Activated CD8-positive, alpha-beta memory T cell treated with anti-CD3 and anti-CD28 coated beads, Interleukin-2, amount 10 ng/mL, durations not matched to agents 7 days and 5 days (primary cell): ENCODE measurements around the gene ITPR2. TPM values are rescaled to one million over a fixed set of nuclear protein-coding genes. Genes with fewer than 3 reads are reported as not detected.

Experiments used
- ATAC-seq: fragments of 150-1000 bp; cut with Tn5 transposase; one replicate; pipeline ENCODE4 v1.10.0; 2021; ENCODE audit warnings: moderate library complexity
- CTCF ChIA-PET: fragments of 350-600 bp; sonication (Branson Sonifier 250); formaldehyde crosslinking; loops from one replicate; lab custom pipeline; 2021; ENCODE audit warnings: antibody characterized with exemption; lab: Charles Lee
- DNase-seq: peaks from one replicate; pipeline ENCODE4 v3.0.0-alpha.2; 2020
- H3K27ac Mint-ChIP-seq: one replicate; pipeline ENCODE4 v1.8.0; 2021; ENCODE audit warnings: mild to moderate bottlenecking, mixed read lengths
- H3K27me3 Mint-ChIP-seq: one replicate; pipeline ENCODE4 v1.8.0; 2021; ENCODE audit warnings: mixed read lengths
- H3K36me3 Mint-ChIP-seq: one replicate; pipeline ENCODE4 v1.8.0; 2021; ENCODE audit warnings: mild to moderate bottlenecking, mixed read lengths
- H3K4me1 Mint-ChIP-seq: one replicate; pipeline ENCODE4 v1.8.0; 2021; ENCODE audit warnings: mixed read lengths
- H3K4me3 Mint-ChIP-seq: one replicate; pipeline ENCODE4 v1.8.0; 2021; ENCODE audit warnings: mild to moderate bottlenecking, moderate library complexity, mixed read lengths
- H3K9me3 Mint-ChIP-seq: one replicate; pipeline ENCODE4 v1.8.0; 2022; ENCODE audit warnings: low read depth, mixed read lengths
- total RNA-seq, 2 experiments: library from RNA; stranded (reverse); gene quantifications; one replicate each; pipeline ENCODE4 v1.2.3, GENCODE V29; 2021

Gene ITPR2
- total RNA-seq, 2 experiments from 2014 or later: 31.1 to 37.7 TPM

DNA sequence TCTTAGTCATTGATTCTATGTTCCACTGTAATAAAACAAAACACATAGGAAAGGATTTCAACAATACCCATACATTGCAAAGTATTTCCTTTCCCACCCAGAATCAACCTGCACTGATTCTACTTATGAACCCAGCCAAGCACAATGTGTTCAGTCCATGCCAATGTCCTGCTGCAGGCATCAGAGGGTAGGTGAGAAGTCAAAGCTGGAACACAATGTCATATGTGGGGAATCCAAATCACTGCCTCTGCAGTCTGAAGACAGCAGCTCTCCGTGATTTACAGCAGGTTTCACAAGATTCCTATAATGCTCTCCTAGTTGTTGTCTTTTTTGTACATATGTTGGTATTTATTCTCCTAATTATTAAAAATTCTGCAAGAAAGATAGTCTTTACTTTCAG lies 25.7 kb downstream of the ITPR2 start:
- Mint-ChIP-seq H3K9me3 (no peaks in the 10 kb centered on the region), H3K4me1 (peaks cover 5% of the 10 kb centered on the region), H3K27ac (no peak overlapping the region), H3K36me3 (peaks cover 2% of the 10 kb centered on the region), H3K4me3 (no peak overlapping the region), H3K27me3 (no peaks in the 10 kb centered on the region)
- DNase-seq (no peak), ATAC-seq (no peak)
- CTCF ChIA-PET: no interaction called here

DNA sequence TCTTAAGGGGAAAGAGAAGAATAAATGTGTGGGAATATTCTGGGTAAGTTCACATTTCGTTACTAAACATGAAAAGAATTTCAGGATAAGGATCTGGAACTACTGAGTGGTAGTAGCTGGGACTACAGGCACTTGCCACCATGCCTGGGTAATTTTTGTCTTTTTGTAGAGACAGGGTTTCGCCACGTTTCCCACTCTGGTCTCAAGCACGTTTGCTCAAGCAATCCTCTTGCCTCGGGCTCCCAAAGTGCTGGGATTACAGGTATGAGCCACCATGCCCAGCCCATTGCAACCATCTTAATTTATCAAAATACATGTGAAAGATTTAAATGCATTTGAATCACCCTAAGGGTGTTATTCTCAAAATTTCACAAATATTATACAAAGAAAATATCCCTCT lies 26.4 kb downstream of the ITPR2 start:
- no peak overlapping the region for H3K4me3 Mint-ChIP-seq
- peaks cover 5% of the 10 kb centered on the region for H3K4me1 Mint-ChIP-seq
- H3K27ac Mint-ChIP-seq: no peak overlapping the region
- CTCF ChIA-PET: no interaction called here
- ATAC-seq: no peak
- H3K27me3 Mint-ChIP-seq: no peaks in the 10 kb centered on the region
- DNase-seq: no peak
- no peaks in the 10 kb centered on the region for H3K9me3 Mint-ChIP-seq
- peaks cover 2% of the 10 kb centered on the region for H3K36me3 Mint-ChIP-seq

DNA sequence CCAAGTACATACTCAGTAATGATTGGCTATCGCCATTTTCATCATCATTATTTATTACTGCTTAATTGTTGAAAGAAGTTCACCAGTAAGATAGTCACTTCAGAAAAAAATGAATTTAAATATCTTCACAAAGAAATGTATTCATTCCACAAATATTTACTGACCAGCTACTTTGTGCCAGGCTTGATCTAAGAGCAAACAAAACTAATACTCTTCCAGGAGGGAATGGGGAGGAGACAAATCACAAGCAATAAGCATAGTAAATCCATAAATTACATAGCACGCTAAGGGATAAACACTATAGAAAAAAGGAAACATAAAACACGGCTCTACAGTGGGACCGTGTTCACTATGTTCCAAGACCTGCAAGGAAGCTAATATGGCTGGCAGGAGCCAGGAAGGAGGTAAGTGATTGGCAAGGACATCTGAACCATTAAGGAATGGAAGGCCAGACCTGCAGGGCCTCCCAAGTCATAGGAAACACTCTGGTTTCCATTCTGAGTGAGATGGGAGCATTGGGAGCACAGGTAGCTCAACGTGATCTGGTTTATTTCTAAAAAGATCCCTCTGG lies 27.5 kb downstream of the ITPR2 start:
- Mint-ChIP-seq H3K27me3 (no peaks in the 10 kb centered on the region), H3K36me3 (peaks cover 10% of the 10 kb centered on the region), H3K9me3 (no peaks in the 10 kb centered on the region), H3K27ac (no peak overlapping the region), H3K4me1 (peaks cover 5% of the 10 kb centered on the region), H3K4me3 (no peak overlapping the region)
- ATAC-seq (no peak), DNase-seq (no peak)
- CTCF ChIA-PET: interaction anchor here (0.7 kb wide), 1 partner anchor 80 kb away, joined by 3 read pairs; no protein-coding TSS in a partner anchor

DNA sequence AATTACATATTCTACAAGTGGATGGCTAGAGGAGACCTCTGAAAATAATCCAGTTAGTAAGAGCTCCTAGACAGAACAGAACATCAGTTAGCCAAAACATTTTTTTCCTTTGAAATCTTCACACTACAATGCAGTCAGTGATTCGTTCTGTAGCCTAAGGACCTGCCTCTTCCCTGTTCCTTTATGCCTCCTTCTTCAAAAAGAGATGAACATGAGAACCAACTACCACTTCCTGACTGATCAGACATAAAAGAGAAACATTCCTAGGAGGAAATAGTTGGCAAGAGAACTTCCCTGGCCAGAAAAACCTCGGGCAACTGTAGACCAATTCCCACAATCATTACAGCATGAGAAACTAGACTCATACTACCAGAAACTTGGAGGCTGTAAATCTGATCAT lies 29.4 kb downstream of the ITPR2 start:
- DNase-seq (no peak), ATAC-seq (no peak)
- no peak overlapping the region for H3K4me3 Mint-ChIP-seq
- H3K27ac Mint-ChIP-seq: no peak overlapping the region
- peaks cover 2% of the 10 kb centered on the region for H3K4me1 Mint-ChIP-seq
- peaks cover 13% of the 10 kb centered on the region for H3K36me3 Mint-ChIP-seq
- no peaks in the 10 kb centered on the region for H3K9me3 Mint-ChIP-seq
- CTCF ChIA-PET: interaction anchor here (1.2 kb wide), 1 partner anchor 29 kb away, joined by 3 read pairs; no protein-coding TSS in a partner anchor
- no peaks in the 10 kb centered on the region for H3K27me3 Mint-ChIP-seq

DNA sequence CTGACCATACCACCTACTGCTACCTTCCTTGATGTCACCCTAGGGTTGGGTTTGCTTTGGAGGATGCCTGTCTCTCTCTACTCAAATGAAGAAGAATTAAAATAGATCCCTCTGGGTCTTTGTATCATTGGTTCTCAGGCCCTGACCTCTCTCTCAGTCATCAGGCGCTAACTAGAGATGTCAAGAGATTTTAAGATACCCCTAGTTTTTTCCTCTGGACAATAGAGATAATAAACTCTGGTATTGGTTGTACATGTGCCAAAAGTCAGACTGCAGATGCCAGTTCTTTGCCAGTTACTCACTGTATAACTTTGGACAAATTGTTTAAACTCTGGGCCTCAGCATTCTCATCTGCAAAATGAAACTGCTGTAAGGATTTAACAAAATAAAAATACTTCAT lies 31.5 kb downstream of the ITPR2 start:
- no peak overlapping the region for H3K27ac Mint-ChIP-seq
- H3K9me3 Mint-ChIP-seq: no peaks in the 10 kb centered on the region
- DNase-seq: no peak
- no peak overlapping the region for H3K4me3 Mint-ChIP-seq
- H3K27me3 Mint-ChIP-seq: no peaks in the 10 kb centered on the region
- ATAC-seq: no peak
- CTCF ChIA-PET: no interaction called here
- peaks cover 14% of the 10 kb centered on the region for H3K36me3 Mint-ChIP-seq
- peaks cover 2% of the 10 kb centered on the region for H3K4me1 Mint-ChIP-seq

DNA sequence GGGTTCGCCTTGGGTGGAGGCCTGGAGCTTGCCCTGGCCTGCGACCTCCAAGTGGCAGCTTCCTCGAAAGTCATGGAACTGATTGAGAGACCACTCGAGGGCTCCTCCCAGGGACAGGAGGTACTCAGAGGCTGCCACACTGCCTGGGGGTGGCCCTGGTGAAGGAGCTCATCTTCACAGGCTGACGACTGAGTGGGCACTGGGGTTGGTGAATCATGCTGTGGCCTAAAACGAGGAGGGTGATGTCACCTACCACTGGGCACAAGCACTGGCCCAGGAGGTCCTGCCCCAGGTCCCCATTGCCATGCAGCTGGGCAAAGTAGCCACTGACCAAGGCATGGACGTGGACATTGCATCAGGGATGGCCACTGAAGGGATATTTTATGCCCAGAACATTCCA lies 32.1 kb downstream of the ITPR2 start:
- H3K9me3 Mint-ChIP-seq: no peaks in the 10 kb centered on the region
- H3K36me3 Mint-ChIP-seq: peaks cover 14% of the 10 kb centered on the region
- peaks cover 2% of the 10 kb centered on the region for H3K4me1 Mint-ChIP-seq
- no peak overlapping the region for H3K4me3 Mint-ChIP-seq
- H3K27ac Mint-ChIP-seq: no peak overlapping the region
- ATAC-seq: no peak
- DNase-seq: no peak
- H3K27me3 Mint-ChIP-seq: no peaks in the 10 kb centered on the region
- CTCF ChIA-PET: no interaction called here

DNA sequence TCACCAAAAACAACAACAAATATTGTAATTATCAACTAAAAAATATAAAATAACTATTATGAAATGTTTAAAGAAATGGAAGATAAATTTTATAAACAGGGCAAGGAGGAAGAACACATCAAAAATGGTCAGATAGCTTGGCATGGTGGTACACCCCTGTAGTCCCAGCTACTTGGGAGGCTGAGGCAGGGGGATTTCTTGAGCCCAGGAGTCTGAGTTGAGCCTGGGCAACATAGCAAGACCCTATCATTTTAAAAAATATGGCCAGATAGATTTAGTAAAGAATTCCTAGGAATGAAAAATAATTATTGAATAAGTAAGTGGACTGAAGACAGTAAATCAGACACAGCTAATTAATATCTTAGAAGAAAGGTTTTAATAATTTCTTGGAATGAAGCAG lies 32.6 kb downstream of the ITPR2 start:
- ATAC-seq: no peak
- Mint-ChIP-seq H3K4me3 (no peak overlapping the region), H3K27me3 (no peaks in the 10 kb centered on the region), H3K27ac (no peak overlapping the region), H3K4me1 (peaks cover 2% of the 10 kb centered on the region), H3K9me3 (no peaks in the 10 kb centered on the region), H3K36me3 (peaks cover 14% of the 10 kb centered on the region)
- CTCF ChIA-PET: no interaction called here
- DNase-seq: no peak

DNA sequence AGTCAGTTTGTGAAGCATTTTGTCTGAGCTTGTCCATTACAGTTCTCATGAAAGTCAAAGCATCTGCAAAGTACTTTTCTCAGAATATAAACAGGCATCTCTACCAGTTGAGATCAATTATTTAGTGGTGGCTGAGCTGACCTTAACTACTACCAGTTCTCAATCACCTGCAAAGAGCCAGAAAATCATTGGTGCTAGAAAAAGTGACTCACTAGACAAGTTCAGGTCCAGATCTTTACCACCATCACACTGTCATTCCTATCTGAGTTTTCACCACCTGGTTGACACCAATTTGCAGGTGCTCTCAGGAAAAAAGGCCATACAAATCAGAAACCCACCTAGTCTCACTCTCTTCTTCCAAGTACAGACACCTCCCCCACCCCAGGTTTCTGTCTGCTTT lies 33.3 kb downstream of the ITPR2 start:
- peaks cover 2% of the 10 kb centered on the region for H3K4me1 Mint-ChIP-seq
- no peaks in the 10 kb centered on the region for H3K9me3 Mint-ChIP-seq
- no peaks in the 10 kb centered on the region for H3K27me3 Mint-ChIP-seq
- no peak overlapping the region for H3K27ac Mint-ChIP-seq
- ATAC-seq (no peak), DNase-seq (no peak)
- H3K36me3 Mint-ChIP-seq: peaks cover 14% of the 10 kb centered on the region
- H3K4me3 Mint-ChIP-seq: no peak overlapping the region
- CTCF ChIA-PET: no interaction called here

DNA sequence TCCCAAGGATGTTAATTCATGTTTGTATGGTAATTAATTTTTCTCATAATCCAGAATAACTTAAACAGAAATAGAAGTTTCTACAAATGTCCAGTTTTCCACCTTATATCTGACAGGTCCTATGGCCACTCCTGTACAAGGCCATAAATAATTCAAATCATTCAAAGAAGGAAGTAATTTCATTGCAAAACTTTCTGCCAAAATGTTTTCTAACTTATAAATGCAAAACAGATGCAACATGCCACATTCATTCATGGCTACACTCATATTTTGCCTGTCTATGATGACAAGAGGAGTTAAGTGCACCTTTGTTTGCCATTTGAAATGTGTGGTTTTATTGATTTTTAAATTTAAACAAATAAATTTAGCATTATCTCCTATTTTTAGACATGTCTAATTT lies 34.4 kb downstream of the ITPR2 start:
- H3K27me3 Mint-ChIP-seq: no peaks in the 10 kb centered on the region
- peaks cover 14% of the 10 kb centered on the region for H3K36me3 Mint-ChIP-seq
- ATAC-seq (no peak), DNase-seq (no peak)
- CTCF ChIA-PET: no interaction called here
- no peak overlapping the region for H3K4me3 Mint-ChIP-seq
- H3K4me1 Mint-ChIP-seq: no peaks in the 10 kb centered on the region
- H3K27ac Mint-ChIP-seq: no peak overlapping the region
- H3K9me3 Mint-ChIP-seq: no peaks in the 10 kb centered on the region

DNA sequence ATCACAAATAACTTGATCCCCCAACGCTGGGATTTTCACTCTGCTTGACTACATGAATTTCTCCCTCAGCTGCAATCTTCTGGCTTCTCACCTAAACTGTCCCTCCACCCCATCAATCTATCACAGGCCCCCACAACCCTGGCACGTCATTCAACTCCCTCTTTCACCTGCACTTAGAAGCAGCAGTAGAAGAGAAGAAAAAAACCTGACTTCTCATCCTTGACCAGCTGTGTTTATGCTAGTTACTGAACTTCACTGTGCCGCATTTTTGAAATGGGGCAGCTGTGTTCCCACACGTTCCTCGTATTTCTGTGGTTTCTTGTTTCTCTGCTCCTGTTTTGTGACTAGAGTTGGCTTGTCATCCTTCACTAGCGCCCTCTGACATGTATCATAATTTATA lies 35.0 kb downstream of the ITPR2 start:
- no peak overlapping the region for H3K4me3 Mint-ChIP-seq
- H3K9me3 Mint-ChIP-seq: no peaks in the 10 kb centered on the region
- DNase-seq: no peak
- ATAC-seq: no peak
- H3K4me1 Mint-ChIP-seq: no peaks in the 10 kb centered on the region
- no peaks in the 10 kb centered on the region for H3K27me3 Mint-ChIP-seq
- no peak overlapping the region for H3K27ac Mint-ChIP-seq
- peaks cover 15% of the 10 kb centered on the region for H3K36me3 Mint-ChIP-seq
- CTCF ChIA-PET: no interaction called here

DNA sequence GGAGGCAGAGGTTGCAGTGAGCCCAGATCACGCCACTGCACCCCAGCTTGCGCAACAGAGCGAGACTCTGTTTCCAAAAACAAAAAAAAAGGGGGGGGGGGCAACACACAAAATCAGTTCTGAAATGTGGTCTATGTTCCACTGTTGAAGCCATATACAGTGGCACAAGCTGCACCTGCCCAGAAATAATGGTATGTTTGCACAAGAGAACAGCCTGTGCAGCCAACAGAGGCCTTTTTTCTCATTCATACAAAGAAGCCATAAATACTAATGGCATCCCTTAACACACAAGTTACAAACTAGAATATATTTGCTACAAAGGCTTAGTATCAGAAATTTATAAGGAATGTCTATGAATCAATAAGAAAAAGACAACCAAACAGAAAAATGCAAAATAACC lies 37.1 kb downstream of the ITPR2 start:
- CTCF ChIA-PET: no interaction called here
- H3K9me3 Mint-ChIP-seq: no peaks in the 10 kb centered on the region
- peaks cover 8% of the 10 kb centered on the region for H3K4me1 Mint-ChIP-seq
- H3K27me3 Mint-ChIP-seq: no peaks in the 10 kb centered on the region
- no peak overlapping the region for H3K27ac Mint-ChIP-seq
- no peak overlapping the region for H3K4me3 Mint-ChIP-seq
- ATAC-seq (no peak), DNase-seq (no peak)
- H3K36me3 Mint-ChIP-seq: peaks cover 14% of the 10 kb centered on the region

DNA sequence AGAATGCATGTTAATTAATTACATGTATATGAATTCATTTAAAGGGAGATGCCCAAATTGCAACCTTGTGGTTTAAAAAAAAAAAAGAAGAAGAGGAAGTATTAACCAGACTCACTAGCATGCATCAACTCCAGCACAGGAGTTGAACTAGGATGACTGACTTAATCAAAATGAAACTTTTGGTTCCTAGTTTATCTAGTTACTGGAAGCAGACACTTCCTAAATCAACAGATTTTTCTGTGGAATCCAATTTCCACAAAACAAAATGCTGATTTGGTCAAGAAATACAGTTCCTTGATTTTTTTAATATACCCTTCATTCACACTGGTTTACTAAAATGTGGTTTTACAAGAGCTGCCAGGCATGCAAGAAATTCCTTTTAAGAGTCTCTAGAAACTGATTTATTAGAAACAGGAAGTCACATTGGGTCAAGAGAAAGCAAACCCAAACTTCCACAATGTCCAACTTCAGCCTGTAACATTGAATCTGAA lies 41.6 kb downstream of the ITPR2 start:
- Mint-ChIP-seq H3K4me3 (no peak overlapping the region), H3K4me1 (peaks cover 25% of the 10 kb centered on the region), H3K36me3 (peaks cover 24% of the 10 kb centered on the region), H3K27ac (no peak overlapping the region), H3K9me3 (no peaks in the 10 kb centered on the region), H3K27me3 (no peaks in the 10 kb centered on the region)
- DNase-seq (no peak), ATAC-seq (no peak)
- CTCF ChIA-PET: no interaction called here

DNA sequence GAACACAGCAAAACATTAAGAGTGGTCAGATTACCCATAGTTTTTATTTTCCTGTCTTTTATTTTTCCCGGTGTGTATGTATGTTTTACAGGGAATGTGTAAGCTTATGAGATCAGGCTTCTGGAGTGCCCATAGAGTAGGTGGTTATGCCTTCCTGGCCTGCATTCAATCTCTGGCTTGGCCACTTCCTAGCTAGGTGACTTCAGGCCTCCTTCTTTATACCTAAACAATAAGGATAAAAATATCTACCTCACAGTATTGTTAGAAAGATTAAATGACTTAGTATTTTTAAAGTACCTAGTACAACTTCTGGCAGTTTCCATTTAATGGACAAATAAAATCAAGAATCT lies 42.4 kb downstream of the ITPR2 start:
- DNase-seq (no peak), ATAC-seq (no peak)
- CTCF ChIA-PET: no interaction called here
- H3K4me1 Mint-ChIP-seq: peaks cover 25% of the 10 kb centered on the region
- H3K9me3 Mint-ChIP-seq: no peaks in the 10 kb centered on the region
- H3K27me3 Mint-ChIP-seq: no peaks in the 10 kb centered on the region
- H3K4me3 Mint-ChIP-seq: no peak overlapping the region
- H3K27ac Mint-ChIP-seq: no peak overlapping the region
- H3K36me3 Mint-ChIP-seq: peaks cover 24% of the 10 kb centered on the region

DNA sequence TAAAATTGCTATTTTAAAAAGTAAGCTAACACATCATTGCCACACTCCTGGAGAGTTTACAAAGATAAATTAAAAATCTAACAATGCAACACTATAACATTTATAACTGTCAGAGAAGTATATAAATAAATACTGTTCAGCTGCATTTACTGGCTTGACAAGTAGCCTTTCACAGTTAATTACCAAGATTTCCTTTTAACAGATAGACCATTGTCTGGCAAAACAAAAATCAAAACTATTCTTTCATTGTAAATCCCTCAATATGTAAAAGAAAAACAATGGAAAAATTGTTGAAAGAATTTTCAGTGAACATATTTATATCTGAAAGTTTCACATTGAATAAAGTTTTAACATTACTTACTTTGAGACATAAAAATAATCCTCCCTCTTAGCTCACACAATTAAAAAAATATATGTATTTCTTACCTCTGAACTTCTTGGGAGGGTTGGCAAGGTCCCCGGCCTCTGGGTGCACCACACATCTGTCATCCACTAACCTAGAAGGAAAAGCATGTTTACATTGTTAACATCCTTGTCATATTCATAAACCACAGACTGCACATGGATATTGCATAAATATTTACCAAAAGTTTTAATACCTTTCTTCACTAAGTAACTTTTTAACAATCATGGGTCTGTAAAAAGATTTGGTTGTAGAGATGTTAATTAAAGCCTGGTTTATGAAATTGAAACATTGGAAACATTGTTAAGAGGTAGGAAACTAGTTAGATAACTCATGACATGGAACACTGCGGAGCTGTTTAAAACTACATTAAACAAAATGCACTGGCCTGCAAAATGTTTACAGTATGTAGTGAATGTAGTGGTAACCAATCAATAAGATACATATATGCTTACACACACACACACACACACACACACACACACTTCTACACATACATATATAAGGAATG lies 43.0 kb downstream of the ITPR2 start:
- CTCF ChIA-PET: no interaction called here
- H3K36me3 Mint-ChIP-seq: peaks cover 24% of the 10 kb centered on the region
- DNase-seq (no peak), ATAC-seq (no peak)
- H3K27me3 Mint-ChIP-seq: no peaks in the 10 kb centered on the region
- peaks cover 25% of the 10 kb centered on the region for H3K4me1 Mint-ChIP-seq
- H3K27ac Mint-ChIP-seq: no peak overlapping the region
- H3K9me3 Mint-ChIP-seq: no peaks in the 10 kb centered on the region
- no peak overlapping the region for H3K4me3 Mint-ChIP-seq
